Measurements from ENCODE around the gene RASGRF1.

RASGRF1 gene

GRCh38 chr15:79129235-79129634 is 38.7 kb upstream of the RASGRF1 start:
- no peak for DNase-seq (ENCODE audit: low read depth)
- TF ChIP-seq CTCF (IDR thresholded peaks at IDR 0.05; ENCODE audit: insufficient read depth, low read depth, low read length, missing control alignments): no peak
- no peak overlapping the region for H3K4me3 ChIP-seq (ENCODE audit: low read length)

GRCh38 chr15:79128556-79128955 is 38.0 kb upstream of the RASGRF1 start:
- DNase-seq (ENCODE audit: low read depth): no peak
- TF ChIP-seq CTCF (IDR thresholded peaks at IDR 0.05; ENCODE audit: insufficient read depth, low read depth, low read length, missing control alignments): no peak
- no peak overlapping the region for H3K4me3 ChIP-seq (ENCODE audit: low read length)

GRCh38 chr15:79124388-79124787 is 33.8 kb upstream of the RASGRF1 start:
- no peak for DNase-seq (ENCODE audit: low read depth)
- TF ChIP-seq CTCF (IDR thresholded peaks at IDR 0.05; ENCODE audit: insufficient read depth, low read depth, low read length, missing control alignments): no peak
- no peak overlapping the region for H3K4me3 ChIP-seq (ENCODE audit: low read length)

GRCh38 chr15:79122991-79123390 is 32.4 kb upstream of the RASGRF1 start:
- DNase-seq (ENCODE audit: low read depth): no peak
- no peak for TF ChIP-seq CTCF (IDR thresholded peaks at IDR 0.05; ENCODE audit: insufficient read depth, low read depth, low read length, missing control alignments)
- H3K4me3 ChIP-seq (ENCODE audit: low read length): no peak overlapping the region

GRCh38 chr15:79122391-79122790 is 31.8 kb upstream of the RASGRF1 start:
- DNase-seq (ENCODE audit: low read depth): no peak

GRCh38 chr15:79121571-79121970 is 31.0 kb upstream of the RASGRF1 start:
- DNase-seq (ENCODE audit: low read depth): no peak
- TF ChIP-seq CTCF (IDR thresholded peaks at IDR 0.05; ENCODE audit: insufficient read depth, low read depth, low read length, missing control alignments): no peak
- H3K4me3 ChIP-seq (ENCODE audit: low read length): no peak overlapping the region

More at GRCh38 chr15:79122391-79122790, 31.8 kb upstream of the RASGRF1 start:
- no peak for TF ChIP-seq CTCF (IDR thresholded peaks at IDR 0.05; ENCODE audit: insufficient read depth, low read depth, low read length, missing control alignments)
- no peak overlapping the region for H3K4me3 ChIP-seq (ENCODE audit: low read length)

- no peak for DNase-seq (ENCODE audit: low read depth)
- no peak overlapping the region for H3K4me3 ChIP-seq (ENCODE audit: low read length)
- TF ChIP-seq CTCF (IDR thresholded peaks at IDR 0.05; ENCODE audit: insufficient read depth, low read depth, low read length, missing control alignments): no peak
Measured at GRCh38 chr15:79117442-79118204, 27.0 kb upstream of the RASGRF1 start.

Data from epithelial cell of esophagus (primary cell).